Peyer's patch (tissue), 4 donors: ENCODE results near the gene CHMP1B.

Experiments
- POLR2A ChIP-seq, 2 donors: fragments of 450-650 bp; IDR thresholded peaks; one replicate each; pipeline ENCODE4 v1.5.1; 2017; ENCODE audit warnings: antibody characterized with exemption in 2 of 2, mild to moderate bottlenecking in 2 of 2, moderate library complexity in 2 of 2
- TF ChIP-seq, protein P1 (sequence below), 6 experiments: fragments of 450-650 bp in 4 of 6; fragments of 200-600 bp in 2 of 6; sonication (generic) in 1 of 6; IDR thresholded peaks; one replicate each; pipeline ENCODE4 v1.5.1; 2017 to 2019; ENCODE audit warnings: antibody characterized with exemption in 6 of 6, mild to moderate bottlenecking in 3 of 6, moderate library complexity in 1 of 6

DNA sequence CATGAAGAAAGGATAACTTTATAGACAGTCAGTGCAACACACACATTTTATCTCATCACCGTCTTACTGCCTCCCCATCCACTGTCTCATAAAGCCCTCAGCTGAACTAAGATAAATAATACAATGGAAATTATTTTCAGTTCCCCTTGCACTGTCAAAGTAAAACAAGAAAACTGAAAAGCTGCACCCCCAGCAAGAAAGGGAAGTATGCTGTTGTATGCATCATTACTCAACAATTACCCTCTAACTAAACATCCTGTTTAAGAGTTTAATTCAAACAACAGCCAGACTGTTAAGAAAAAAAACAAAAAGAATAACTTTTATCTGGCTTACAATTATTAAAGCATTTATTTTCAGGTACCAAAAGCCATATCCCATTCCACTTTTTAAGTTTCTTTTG lies 31.9 kb downstream of the CHMP1B start:
- TF ChIP-seq, protein P1, sequence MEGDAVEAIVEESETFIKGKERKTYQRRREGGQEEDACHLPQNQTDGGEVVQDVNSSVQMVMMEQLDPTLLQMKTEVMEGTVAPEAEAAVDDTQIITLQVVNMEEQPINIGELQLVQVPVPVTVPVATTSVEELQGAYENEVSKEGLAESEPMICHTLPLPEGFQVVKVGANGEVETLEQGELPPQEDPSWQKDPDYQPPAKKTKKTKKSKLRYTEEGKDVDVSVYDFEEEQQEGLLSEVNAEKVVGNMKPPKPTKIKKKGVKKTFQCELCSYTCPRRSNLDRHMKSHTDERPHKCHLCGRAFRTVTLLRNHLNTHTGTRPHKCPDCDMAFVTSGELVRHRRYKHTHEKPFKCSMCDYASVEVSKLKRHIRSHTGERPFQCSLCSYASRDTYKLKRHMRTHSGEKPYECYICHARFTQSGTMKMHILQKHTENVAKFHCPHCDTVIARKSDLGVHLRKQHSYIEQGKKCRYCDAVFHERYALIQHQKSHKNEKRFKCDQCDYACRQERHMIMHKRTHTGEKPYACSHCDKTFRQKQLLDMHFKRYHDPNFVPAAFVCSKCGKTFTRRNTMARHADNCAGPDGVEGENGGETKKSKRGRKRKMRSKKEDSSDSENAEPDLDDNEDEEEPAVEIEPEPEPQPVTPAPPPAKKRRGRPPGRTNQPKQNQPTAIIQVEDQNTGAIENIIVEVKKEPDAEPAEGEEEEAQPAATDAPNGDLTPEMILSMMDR (IDR thresholded peaks at IDR 0.05) = no peak
- no peak for TF ChIP-seq POLR2A (IDR thresholded peaks at IDR 0.05)
